ENCODE measurements around the gene EIF3A. TPM values are rescaled to one million over a fixed set of nuclear protein-coding genes. Genes with fewer than 3 reads are reported as not detected.

Gene EIF3A
- total RNA-seq, 1 donor from 2014 or later, result 146 TPM

GRCh38 chr10:119090968-119091367, 10.4 kb upstream of the EIF3A start:
- FAIRE-seq (no peak), DNase-seq (ENCODE audit: low read depth) (peak; percentile 84)
- H3K79me2 ChIP-seq (ENCODE audit: insufficient read depth, low read length), result no peaks in the 10 kb centered on the region
- Mint-ChIP-seq H3K4me3 (ENCODE audit: unreplicated experiment) (no peak overlapping the region), H3K4me1 (ENCODE audit: low read depth, unreplicated experiment) (no peaks in the 10 kb centered on the region), H3K9me3 (ENCODE audit: unreplicated experiment) (peaks cover 2% of the 10 kb centered on the region), H3K27ac (ENCODE audit: unreplicated experiment) (no peak overlapping the region), H3K36me3 (ENCODE audit: low read depth, unreplicated experiment) (no peaks in the 10 kb centered on the region), H3K27me3 (ENCODE audit: low read depth, unreplicated experiment) (peaks cover 4% of the 10 kb centered on the region)
- H3K4me1 ChIP-seq (ENCODE audit: insufficient read depth, low read length), result peaks cover 9% of the 10 kb centered on the region
- H3K27ac ChIP-seq (ENCODE audit: low read depth, low read length), result no peak overlapping the region
- H4K20me1 ChIP-seq (ENCODE audit: insufficient read depth, low read length), result no peaks in the 10 kb centered on the region
- TF ChIP-seq EZH2 (IDR thresholded peaks at IDR 0.05; ENCODE audit: insufficient read depth, low read length), result no peak
- TF ChIP-seq CTCF (IDR thresholded peaks at IDR 0.05; ENCODE audit: insufficient read depth, low read depth, low read length), result no peak
- H3K9ac ChIP-seq (ENCODE audit: low read length), result no peak overlapping the region
- H2AFZ ChIP-seq (ENCODE audit: low read depth, low read length), result no peak overlapping the region
- no peaks in the 10 kb centered on the region for H3K36me3 ChIP-seq (ENCODE audit: insufficient read depth, low read length)
- H3K27me3 ChIP-seq (ENCODE audit: insufficient read depth, low read length), result peaks cover 4% of the 10 kb centered on the region
- H3K9me3 ChIP-seq (ENCODE audit: insufficient read depth, low read depth, low read length), result no peaks in the 10 kb centered on the region
- peak overlapping the region; percentile 38 for H3K4me2 ChIP-seq (ENCODE audit: low read length)
- H3K4me3 ChIP-seq (ENCODE audit: insufficient read depth, low read depth, low read length), result no peak overlapping the region

GRCh38 chr10:119090026-119090795, 9.6 kb upstream of the EIF3A start:
- Histone ChIP-seq H3K79me2 (ENCODE audit: insufficient read depth, low read length) (no peaks in the 10 kb centered on the region), H3K4me2 (ENCODE audit: low read length) (no peak overlapping the region), H3K4me1 (ENCODE audit: insufficient read depth, low read length) (peaks cover 9% of the 10 kb centered on the region), H3K9ac (ENCODE audit: low read length) (no peak overlapping the region), H3K36me3 (ENCODE audit: insufficient read depth, low read length) (no peaks in the 10 kb centered on the region), H3K27me3 (ENCODE audit: insufficient read depth, low read length) (peaks cover 2% of the 10 kb centered on the region), H2AFZ (ENCODE audit: low read depth, low read length) (no peak overlapping the region), H4K20me1 (ENCODE audit: insufficient read depth, low read length) (no peaks in the 10 kb centered on the region), H3K9me3 (ENCODE audit: insufficient read depth, low read depth, low read length) (no peaks in the 10 kb centered on the region), H3K27ac (ENCODE audit: low read depth, low read length) (no peak overlapping the region), H3K4me3 (ENCODE audit: insufficient read depth, low read depth, low read length) (no peak overlapping the region)
- H3K27ac Mint-ChIP-seq (ENCODE audit: unreplicated experiment), result no peak overlapping the region
- no peak for DNase-seq (ENCODE audit: low read depth)
- TF ChIP-seq CTCF (IDR thresholded peaks at IDR 0.05; ENCODE audit: insufficient read depth, low read depth, low read length) (no peak), EZH2 (IDR thresholded peaks at IDR 0.05; ENCODE audit: insufficient read depth, low read length) (no peak)
- H3K4me1 Mint-ChIP-seq (ENCODE audit: low read depth, unreplicated experiment), result no peaks in the 10 kb centered on the region
- H3K36me3 Mint-ChIP-seq (ENCODE audit: low read depth, unreplicated experiment), result no peaks in the 10 kb centered on the region
- no peak overlapping the region for H3K4me3 Mint-ChIP-seq (ENCODE audit: unreplicated experiment)
- FAIRE-seq, result no peak
- H3K27me3 Mint-ChIP-seq (ENCODE audit: low read depth, unreplicated experiment), result peaks cover 4% of the 10 kb centered on the region
- peaks cover 2% of the 10 kb centered on the region for H3K9me3 Mint-ChIP-seq (ENCODE audit: unreplicated experiment)

GRCh38 chr10:119087271-119087882, 6.8 kb upstream of the EIF3A start:
- Mint-ChIP-seq H3K27ac (ENCODE audit: unreplicated experiment) (peak overlapping the region; percentile 1), H3K4me3 (ENCODE audit: unreplicated experiment) (no peak overlapping the region), H3K4me1 (ENCODE audit: low read depth, unreplicated experiment) (no peaks in the 10 kb centered on the region), H3K27me3 (ENCODE audit: low read depth, unreplicated experiment) (peaks cover 4% of the 10 kb centered on the region), H3K36me3 (ENCODE audit: low read depth, unreplicated experiment) (no peaks in the 10 kb centered on the region), H3K9me3 (ENCODE audit: unreplicated experiment) (peaks cover 2% of the 10 kb centered on the region)
- Histone ChIP-seq H3K9ac (ENCODE audit: low read length) (no peak overlapping the region), H2AFZ (ENCODE audit: low read depth, low read length) (no peak overlapping the region), H3K4me1 (ENCODE audit: insufficient read depth, low read length) (peaks cover 9% of the 10 kb centered on the region), H3K36me3 (ENCODE audit: insufficient read depth, low read length) (no peaks in the 10 kb centered on the region), H3K9me3 (ENCODE audit: insufficient read depth, low read depth, low read length) (no peaks in the 10 kb centered on the region), H3K4me3 (ENCODE audit: insufficient read depth, low read depth, low read length) (no peak overlapping the region), H3K79me2 (ENCODE audit: insufficient read depth, low read length) (no peaks in the 10 kb centered on the region), H4K20me1 (ENCODE audit: insufficient read depth, low read length) (no peaks in the 10 kb centered on the region), H3K4me2 (ENCODE audit: low read length) (no peak overlapping the region), H3K27ac (ENCODE audit: low read depth, low read length) (no peak overlapping the region), H3K27me3 (ENCODE audit: insufficient read depth, low read length) (peaks cover under 1% of the 10 kb centered on the region)
- no peak for DNase-seq (ENCODE audit: low read depth)
- FAIRE-seq, result no peak
- TF ChIP-seq CTCF (IDR thresholded peaks at IDR 0.05; ENCODE audit: insufficient read depth, low read depth, low read length), result no peak
- no peak for TF ChIP-seq EZH2 (IDR thresholded peaks at IDR 0.05; ENCODE audit: insufficient read depth, low read length)

All from astrocyte (in vitro differentiated cells and primary cell).